ENCODE measurements around the gene DYDC2.

Gene DYDC2

GRCh38 chr10:80373502-80373901 is 16.9 kb downstream of the DYDC2 start:
- no peak for DNase-seq

GRCh38 chr10:80379701-80380100 is 23.1 kb downstream of the DYDC2 start:
- no peak for DNase-seq

- no peak for DNase-seq
These were observed 23.6 kb downstream of the DYDC2 start for GRCh38 chr10:80380185-80380584.

- DNase-seq = peak; percentile 23
These were observed 26.4 kb downstream of the DYDC2 start for GRCh38 chr10:80382989-80383388.

DNA sequence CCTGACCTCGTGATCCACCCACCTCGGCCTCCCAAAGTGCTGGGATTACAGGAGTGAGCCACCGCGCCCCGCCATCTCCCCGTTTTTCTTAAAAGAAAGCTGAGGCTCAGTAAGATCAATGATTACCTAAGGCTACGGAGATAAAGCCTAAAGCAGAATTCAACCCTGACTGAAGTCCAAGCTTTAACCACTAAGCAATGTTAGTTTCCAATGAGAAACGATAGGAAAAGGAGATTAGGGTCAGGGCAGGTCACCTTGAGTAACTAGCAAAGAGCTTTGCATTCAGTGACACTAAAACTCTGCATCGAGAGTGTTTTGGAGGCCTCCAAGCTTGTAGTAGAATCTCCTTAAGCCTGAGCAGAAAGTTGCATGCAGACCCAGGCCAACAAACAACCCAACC is 34.2 kb downstream of the DYDC2 start:
- no peak for DNase-seq

GRCh38 chr10:80392250-80392649 is 35.7 kb downstream of the DYDC2 start:
- DNase-seq = no peak

DNA sequence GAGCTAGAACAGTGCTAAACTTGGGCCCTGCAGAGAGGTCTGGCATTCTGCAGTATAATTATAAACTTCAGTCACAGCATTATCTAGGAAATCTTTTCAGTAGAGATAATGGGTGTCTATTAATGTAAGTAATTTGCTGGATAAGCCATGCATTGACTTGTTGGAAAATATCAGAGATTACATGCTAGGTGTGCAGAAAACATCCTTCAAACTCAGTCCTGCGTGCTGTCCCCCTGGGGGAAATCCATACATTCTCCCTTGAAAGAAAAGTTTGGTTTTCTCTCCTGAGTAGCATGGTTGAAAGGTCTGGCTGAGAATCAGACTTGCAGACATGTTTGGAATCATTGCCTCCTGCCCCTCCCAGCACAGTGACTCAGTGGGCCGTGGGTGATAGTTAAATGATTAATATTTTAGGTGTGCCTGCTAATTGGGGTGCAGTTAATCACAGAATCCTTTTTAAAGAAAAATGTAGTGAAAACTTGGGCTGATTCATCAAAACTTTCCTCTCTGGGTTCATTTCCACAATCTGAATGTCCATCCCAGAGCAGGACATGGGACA is 37.9 kb downstream of the DYDC2 start:
- DNase-seq = no peak

DNA sequence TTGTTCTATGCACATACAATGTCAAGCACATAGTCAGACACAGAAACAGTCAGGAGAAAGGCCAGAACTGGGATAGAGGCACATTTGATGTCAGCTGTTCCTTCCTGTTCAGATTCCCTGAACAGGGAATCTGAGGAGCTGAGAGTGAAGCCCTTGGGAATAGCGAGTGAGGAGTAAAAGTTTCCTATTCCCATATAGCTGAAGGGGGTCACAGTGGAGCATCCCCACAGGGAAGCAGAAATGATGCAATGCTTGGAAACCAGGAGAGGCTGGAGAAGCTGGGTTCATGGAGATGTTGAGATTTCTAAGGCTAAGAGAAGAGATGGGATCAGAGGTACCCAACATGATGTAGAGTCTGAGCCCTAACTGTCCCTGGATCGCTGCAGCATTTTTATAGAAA is 40.4 kb downstream of the DYDC2 start:
- DNase-seq = no peak

- DNase-seq = no peak
These were observed 43.7 kb downstream of the DYDC2 start for GRCh38 chr10:80400136-80400804.

GRCh38 chr10:80405035-80405434 is 48.5 kb downstream of the DYDC2 start:
- no peak for DNase-seq

GRCh38 chr10:80405626-80406025 is 49.0 kb downstream of the DYDC2 start:
- DNase-seq = no peak

DNA sequence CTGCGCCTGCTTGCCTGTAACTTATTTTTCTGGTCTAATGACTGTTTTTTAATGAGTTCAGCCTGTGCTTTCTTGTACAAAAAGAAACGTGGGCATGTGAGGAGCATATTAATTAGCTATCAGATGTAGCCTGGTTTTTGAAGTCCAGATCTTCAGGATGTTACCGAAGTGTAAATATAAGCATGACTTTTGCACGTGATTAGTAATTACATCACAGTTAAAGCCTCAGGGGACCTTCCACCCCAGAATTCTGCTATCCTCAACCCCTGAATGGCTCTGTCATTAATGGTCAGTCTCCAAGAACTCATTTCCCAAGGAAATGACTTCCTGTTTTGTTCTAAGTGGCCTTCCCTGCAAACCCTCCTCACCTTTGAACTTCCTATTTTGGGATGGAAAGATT is 49.6 kb downstream of the DYDC2 start:
- no peak for DNase-seq

DNA sequence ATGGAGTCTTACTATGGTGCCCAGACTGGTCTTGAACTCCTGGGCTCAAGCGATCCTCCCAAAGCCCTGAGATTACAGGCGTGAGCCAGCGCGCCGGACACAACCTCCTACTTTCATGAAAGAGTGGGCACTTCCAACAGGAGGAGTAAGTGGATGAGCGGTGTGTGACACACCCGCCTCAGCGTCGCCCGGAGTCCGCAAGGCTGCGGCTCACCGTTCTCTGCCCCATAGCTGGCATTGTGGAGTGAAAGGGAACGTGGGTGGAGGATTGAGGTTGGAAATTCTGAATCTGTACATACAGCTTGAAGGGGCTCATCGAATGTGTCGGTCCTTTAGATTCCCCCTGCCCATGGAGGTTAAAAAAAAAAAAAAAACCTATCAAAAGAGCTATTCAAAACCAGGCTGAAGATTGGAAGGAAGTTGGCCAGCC is 51.2 kb downstream of the DYDC2 start:
- DNase-seq = peak; percentile 36

DNA sequence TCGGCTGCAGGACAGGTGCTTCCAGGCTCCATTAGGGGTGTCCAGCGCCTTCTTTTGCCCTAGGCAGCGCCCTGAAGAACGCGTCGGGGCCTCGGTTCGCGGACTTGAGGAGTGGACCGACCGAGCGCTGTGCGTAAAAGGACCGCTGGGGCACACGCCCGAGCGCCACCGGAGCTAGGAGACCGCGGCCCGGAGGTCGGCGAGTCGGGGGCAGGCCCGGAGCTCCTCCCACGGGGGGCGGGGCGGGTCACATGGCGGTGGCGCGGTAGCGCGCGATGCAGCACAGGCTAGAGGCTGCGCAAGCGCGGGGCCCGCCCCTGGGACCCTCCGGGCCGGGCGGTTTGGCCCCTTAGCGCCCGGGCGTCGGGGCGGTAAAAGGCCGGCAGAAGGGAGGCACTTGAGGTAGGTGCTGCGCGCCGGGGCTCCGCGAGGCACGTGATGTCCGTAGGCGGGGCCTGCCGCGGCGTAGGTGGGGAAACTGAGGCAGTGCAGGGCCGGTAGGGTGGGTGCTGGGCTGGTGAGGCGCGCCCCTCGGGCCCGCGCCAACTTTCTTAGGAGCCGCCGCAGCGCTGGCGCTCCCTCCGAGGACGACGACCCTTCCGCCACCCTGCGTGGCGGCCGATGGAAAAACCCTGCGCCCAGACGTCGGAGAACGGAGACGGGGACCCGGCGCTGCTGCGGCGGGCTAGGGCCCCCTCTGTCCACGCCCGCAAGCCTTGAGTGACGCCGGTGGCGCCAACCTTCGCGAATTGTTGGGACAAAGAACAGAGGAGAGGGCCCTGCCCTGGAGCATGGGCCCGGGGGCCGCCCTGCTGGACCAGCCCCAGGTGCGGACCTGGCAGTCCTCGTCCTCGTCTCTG is 51.9 kb downstream of the DYDC2 start, which contains the start of gene PRXL2A:
Gene PRXL2A, plus strand, starts transcription at position 310 of the 860 bp plus-strand sequence. CDS start 11,917 bp downstream, outside the sequence.
- DNase-seq = peak; percentile 87

DNA sequence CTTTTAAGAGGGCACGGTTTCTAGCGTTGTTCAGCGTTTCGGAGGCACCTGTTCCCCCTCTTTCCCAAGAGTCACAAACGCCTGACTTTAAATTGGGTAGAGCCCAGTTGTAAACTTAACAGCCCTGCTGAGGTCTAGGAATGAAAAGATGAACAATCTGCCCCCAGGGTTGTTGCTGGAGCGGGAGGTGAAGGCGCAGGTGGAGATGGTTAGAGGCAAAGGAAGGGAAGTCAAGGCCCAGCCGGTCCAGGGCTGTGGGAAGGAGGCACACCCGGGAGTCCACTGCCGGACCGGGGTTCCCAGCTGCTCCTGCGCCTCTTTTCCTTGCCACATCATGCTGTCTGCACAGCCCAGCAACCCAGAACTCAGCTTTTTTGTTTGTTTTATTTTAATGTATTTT is 52.5 kb downstream of the DYDC2 start:
- DNase-seq = no peak

- DNase-seq = no peak
These were observed 53.5 kb downstream of the DYDC2 start for GRCh38 chr10:80410122-80410521.

GRCh38 chr10:80410578-80411145 is 54.1 kb downstream of the DYDC2 start:
- no peak for DNase-seq

DNA sequence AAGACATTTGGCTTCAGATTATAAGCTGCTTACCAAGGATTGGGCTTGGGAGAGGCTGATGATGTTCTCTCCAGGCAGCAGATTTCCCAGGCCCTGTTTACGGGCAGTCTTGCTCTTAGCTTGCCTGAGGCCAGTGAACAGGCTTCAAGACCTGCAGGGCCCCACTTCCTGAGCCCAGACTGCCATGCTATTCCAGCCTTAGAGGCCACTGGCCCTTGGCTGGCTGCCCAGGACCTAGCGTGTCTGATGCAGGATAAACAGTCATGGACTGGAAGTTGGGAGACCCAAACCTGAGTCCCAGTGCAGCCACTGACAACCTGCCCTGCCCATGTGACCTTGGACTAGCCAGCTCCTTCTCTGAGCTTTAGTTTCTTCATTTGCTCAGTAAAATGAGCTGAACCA is 54.7 kb downstream of the DYDC2 start:
- no peak for DNase-seq

DNA sequence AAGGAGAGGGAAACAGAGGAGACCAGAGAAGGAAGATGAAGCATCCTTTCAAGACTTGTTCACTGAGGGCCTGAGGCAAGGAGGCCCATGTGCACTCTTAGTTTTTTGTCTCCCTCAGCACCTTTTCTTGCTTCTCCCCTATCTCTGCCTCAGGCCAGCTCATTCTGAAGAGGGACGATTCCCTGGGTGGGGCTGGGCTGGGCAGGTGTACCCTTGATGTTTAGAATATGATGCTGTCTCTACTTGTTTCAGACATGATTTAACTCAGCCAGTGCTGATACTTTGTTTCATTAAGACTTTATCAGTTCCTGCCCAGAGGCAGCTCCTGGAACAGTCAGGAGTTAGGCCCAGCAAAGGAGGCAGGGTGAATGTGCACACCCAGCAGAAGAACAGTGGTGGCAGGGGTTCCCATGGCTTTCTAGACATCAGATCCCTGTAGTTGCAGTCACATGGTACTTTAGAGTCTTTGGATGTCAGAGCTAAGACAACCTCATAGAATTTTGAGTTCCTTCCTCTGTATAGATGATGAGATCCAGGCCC is 55.2 kb downstream of the DYDC2 start:
- DNase-seq = no peak

- no peak for DNase-seq
These were observed 55.9 kb downstream of the DYDC2 start for GRCh38 chr10:80412486-80412885.

GRCh38 chr10:80413271-80413996 is 56.9 kb downstream of the DYDC2 start:
- no peak for DNase-seq

DNA sequence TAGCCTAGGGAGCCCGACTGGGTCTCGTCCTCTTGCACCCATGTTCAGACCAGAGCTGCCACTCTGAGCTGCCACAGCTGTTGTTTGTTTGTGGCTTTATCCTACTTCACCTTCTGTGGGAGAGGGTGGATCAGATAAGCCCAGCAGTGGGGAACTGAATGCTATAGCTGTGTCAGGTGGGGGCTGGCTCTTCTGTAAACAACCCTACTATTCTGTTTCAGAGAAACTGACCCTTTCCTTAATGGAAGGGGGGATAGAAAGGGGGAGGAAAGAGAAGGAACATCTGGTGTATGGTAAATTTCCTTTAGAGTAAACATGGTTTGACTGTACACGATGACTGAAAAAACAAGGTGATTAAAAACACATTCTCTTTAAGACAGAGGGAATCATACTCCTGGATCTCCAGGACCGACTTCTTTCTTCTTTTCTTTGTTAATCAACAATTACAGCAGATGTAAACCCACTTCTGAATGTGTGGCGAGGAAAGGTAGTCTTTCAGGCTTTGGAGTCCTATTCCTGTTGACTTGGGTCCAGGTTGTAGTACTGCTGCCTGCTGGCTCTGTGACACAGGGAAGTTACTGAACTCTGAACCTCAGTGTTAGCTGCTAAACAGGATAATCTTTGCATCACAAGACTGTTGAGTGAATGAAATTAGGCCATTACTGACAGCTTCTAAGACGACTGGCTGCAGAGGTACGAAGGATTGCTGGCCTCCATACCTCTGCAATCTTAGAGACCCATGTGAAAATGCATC is 57.7 kb downstream of the DYDC2 start:
- DNase-seq = no peak

Measured in stimulated activated CD4-positive, alpha-beta T cell treated with anti-CD3 and anti-CD28 coated beads, Interleukin-4, amount 100 ng/mL, for 1 hour (primary cell).